AG04449 (cell line): ENCODE results near the gene PDE4B.

Experiments
- CTCF ChIA-PET: fragments of 350-600 bp; formaldehyde crosslinking; extraction: SDS; loops from one replicate; lab custom pipeline; 2021; ENCODE audit warnings: antibody characterized with exemption; lab: Yijun Ruan, JAX
- POLR2A ChIA-PET: fragments of 400-600, 350-600 bp; formaldehyde crosslinking; extraction: SDS; loops from one replicate; lab custom pipeline; 2020; ENCODE audit warnings: antibody characterized with exemption, inconsistent platforms; lab: Yijun Ruan, JAX
- DNase-seq: peaks from one replicate; pipeline ENCODE4 v3.0.0-alpha.2; 2010; ENCODE audit warnings: low read depth, low spot score
- H3K4me3 ChIP-seq: 2 replicates; pipeline ENCODE4 v1.5.1; 2011; ENCODE audit warnings: low read depth, mild to moderate bottlenecking, control low read depth, low read length
- CTCF ChIP-seq: IDR thresholded peaks from one replicate; pipeline ENCODE4 v1.5.1; 2011; ENCODE audit warnings: mild to moderate bottlenecking, moderate library complexity, low read length, control low read depth, inconsistent platforms; ENCODE audit not compliant: insufficient read depth; ENCODE audit errors: missing control alignments

Gene PDE4B

GRCh38 chr1:66365635-66366034, 572.9 kb downstream of the PDE4B start:
- ChIA-PET CTCF (interaction anchor here (1.1 to 2.1 kb wide), 5 partner anchors 10 to 137 kb away, joined by 3 to 7 read pairs (median 6); no protein-coding TSS in a partner anchor), POLR2A (no interaction called here)
- no peak for TF ChIP-seq CTCF
- DNase-seq: no peak
- no peak overlapping the region for H3K4me3 ChIP-seq

- H3K4me3 ChIP-seq: no peak overlapping the region
- no peak for DNase-seq
- ChIA-PET POLR2A (no interaction called here), CTCF (interaction anchor here (1.1 to 1.3 kb wide), 2 partner anchors 80 to 124 kb away, joined by 3 read pairs; no protein-coding TSS in a partner anchor)
- TF ChIP-seq CTCF: no peak
Observed at GRCh38 chr1:66366634-66367033, 573.9 kb downstream of the PDE4B start.

GRCh38 chr1:66367369-66367768, 574.7 kb downstream of the PDE4B start:
- ChIA-PET POLR2A (no interaction called here), CTCF (interaction anchor here (1.1 to 1.3 kb wide), 2 partner anchors 79 to 125 kb away, joined by 3 read pairs; no protein-coding TSS in a partner anchor)
- TF ChIP-seq CTCF: no peak
- no peak for DNase-seq
- no peak overlapping the region for H3K4me3 ChIP-seq

GRCh38 chr1:66368261-66368660, 575.6 kb downstream of the PDE4B start:
- no peak for DNase-seq
- CTCF ChIA-PET: interaction anchor here (1.3 kb wide), 1 partner anchor 78 kb away, joined by 4 read pairs; no protein-coding TSS in a partner anchor
- H3K4me3 ChIP-seq: no peak overlapping the region
- no peak for TF ChIP-seq CTCF
- POLR2A ChIA-PET: no interaction called here

- ChIA-PET POLR2A (no interaction called here), CTCF (no interaction called here)
- H3K4me3 ChIP-seq: no peak overlapping the region
Observed at GRCh38 chr1:66370462-66370971, 577.8 kb downstream of the PDE4B start.

More at GRCh38 chr1:66370462-66370971, 577.8 kb downstream of the PDE4B start:
- no peak for TF ChIP-seq CTCF
- no peak for DNase-seq
